SK-N-SH (cell line): ENCODE data around the gene SEZ6. TPM values are rescaled to one million over a fixed set of nuclear protein-coding genes. Genes with fewer than 3 reads are reported as not detected.

ENCODE experiments used
- CTCF ChIA-PET: fragments of 300-600, 350-600 bp; formaldehyde crosslinking; extraction: SDS; loops from one replicate; lab custom pipeline; 2021; lab: Yijun Ruan, JAX
- POLR2A ChIA-PET: fragments of 350-600 bp; sonication (Branson Sonifier 250); formaldehyde crosslinking; extraction: SDS; loops from one replicate; lab custom pipeline; 2020; ENCODE audit warnings: antibody characterized with exemption, inconsistent platforms; lab: Yijun Ruan, JAX
- DNase-seq: peaks from one replicate; pipeline ENCODE4 v3.0.0; 2012
- H2AFZ ChIP-seq: fragments of 200-600 bp; sonication (generic); 2 replicates; pipeline ENCODE4 v1.8.1; 2016; ENCODE audit warnings: antibody characterized with exemption, mild to moderate bottlenecking, low read depth
- H3F3A ChIP-seq: fragments of 200-600 bp; sonication (generic); replicated peaks from 2 replicates; pipeline ENCODE3; 2016; ENCODE audit warnings: antibody characterized with exemption, mild to moderate bottlenecking; ENCODE audit not compliant: insufficient read depth
- H3K27ac ChIP-seq, 2 experiments: fragments of 200-500 bp in 1 of 2; fragments of 200-600 bp in 1 of 2; sonication (Bioruptor generic) in 1 of 2; sonication (generic), shearing (Covaris generic) in 1 of 2; 2 replicates each; pipeline versions ENCODE4 v1.5.1 to v1.6.1; 2014 to 2016; ENCODE audit warnings: low read depth in 2 of 2, inconsistent platforms in 1 of 2, low read length in 1 of 2, mild to moderate bottlenecking in 1 of 2, mixed read lengths in 1 of 2
- H3K27me3 ChIP-seq: fragments of 200-600 bp; sonication (generic), shearing (Covaris generic); 2 replicates; pipeline ENCODE4 v1.6.1; 2016; ENCODE audit warnings: mixed run types; ENCODE audit not compliant: insufficient read depth
- H3K36me3 ChIP-seq, 2 experiments: fragments of 200-500 bp in 1 of 2; fragments of 200-600 bp in 1 of 2; sonication (Bioruptor generic) in 1 of 2; sonication (generic) in 1 of 2; replicated peaks in 1 of 2; 2 replicates each; pipeline versions ENCODE3 to v1.5.1; 2014 to 2016; ENCODE audit warnings: low read length in 1 of 2, mild to moderate bottlenecking in 1 of 2; ENCODE audit not compliant: insufficient read depth in 2 of 2, control insufficient read depth in 1 of 2
- H3K4me1 ChIP-seq, 2 experiments: fragments of 200-500 bp in 1 of 2; fragments of 200-600 bp in 1 of 2; sonication (Bioruptor generic) in 1 of 2; sonication (generic), shearing (Covaris generic) in 1 of 2; 2 replicates each; pipeline versions ENCODE4 v1.5.1 to v1.6.1; 2014 to 2016; ENCODE audit warnings: low read depth in 1 of 2, low read length in 1 of 2, mixed run types in 1 of 2; ENCODE audit not compliant: insufficient read depth in 2 of 2, control insufficient read depth in 1 of 2
- H3K4me2 ChIP-seq: fragments of 200-600 bp; sonication (generic), shearing (Covaris generic); 2 replicates; pipeline ENCODE4 v1.6.1; 2017; ENCODE audit warnings: mixed run types
- H3K4me3 ChIP-seq, 2 experiments: fragments of 200-500 bp in 1 of 2; fragments of 200-600 bp in 1 of 2; sonication (Bioruptor generic) in 1 of 2; sonication (generic), shearing (Covaris generic) in 1 of 2; 2 replicates each; pipeline versions ENCODE4 v1.5.1 to v1.8.1; 2014 to 2016; ENCODE audit warnings: low read depth in 2 of 2, inconsistent platforms in 1 of 2, low read length in 1 of 2, mild to moderate bottlenecking in 1 of 2, mixed read lengths in 1 of 2, moderate library complexity in 1 of 2
- H3K79me2 ChIP-seq: fragments of 200-600 bp; sonication (generic); 2 replicates; pipeline ENCODE4 v1.8.1; 2017; ENCODE audit warnings: mild to moderate bottlenecking; ENCODE audit not compliant: insufficient read depth
- H3K9ac ChIP-seq: fragments of 200-600 bp; sonication (generic); 2 replicates; pipeline ENCODE4 v1.6.1; 2017; ENCODE audit warnings: mixed run types
- H3K9me2 ChIP-seq: fragments of 200-600 bp; sonication (generic); 2 replicates; pipeline ENCODE4 v1.6.1; 2017; ENCODE audit warnings: mixed run types
- H3K9me3 ChIP-seq: fragments of 200-600 bp; sonication (generic); 2 replicates; pipeline ENCODE4 v1.6.1; 2017; ENCODE audit warnings: mixed run types, mild to moderate bottlenecking, moderate library complexity
- H4K20me1 ChIP-seq: fragments of 200-600 bp; sonication (generic); 2 replicates; pipeline ENCODE4 v1.6.1; 2017; ENCODE audit warnings: mild to moderate bottlenecking, mixed run types; ENCODE audit not compliant: insufficient read depth
- CHD2 ChIP-seq: fragments of 150-350 bp; IDR thresholded peaks from 2 replicates; pipeline ENCODE4 v1.6.1; 2018; ENCODE audit warnings: low read length; ENCODE audit not compliant: partially characterized antibody
- EP300 ChIP-seq, 2 experiments: IDR thresholded peaks; 2 replicates each; pipeline versions ENCODE4 v1.4.0 to v1.6.1; 2012; ENCODE audit warnings: borderline replicate concordance in 1 of 2, low read depth in 1 of 2, low read length in 1 of 2
- FOSL2 ChIP-seq: IDR thresholded peaks from 2 replicates; pipeline ENCODE4 v1.4.0; 2012; ENCODE audit warnings: low read depth, mild to moderate bottlenecking, moderate library complexity, borderline replicate concordance
- FOXM1 ChIP-seq: IDR thresholded peaks from 2 replicates; pipeline ENCODE4 v1.4.0; 2012; ENCODE audit warnings: low read depth, mild to moderate bottlenecking
- IRF3 ChIP-seq: fragments of 150-350 bp; IDR thresholded peaks from 2 replicates; pipeline ENCODE4 v1.6.1; 2016; ENCODE audit warnings: mild to moderate bottlenecking, low read depth, low read length
- JUND ChIP-seq: IDR thresholded peaks from 2 replicates; pipeline ENCODE4 v1.4.0; 2012
- MEF2A ChIP-seq: IDR thresholded peaks from 2 replicates; pipeline ENCODE4 v1.4.0; 2012; ENCODE audit warnings: low read depth, borderline replicate concordance
- MXI1 ChIP-seq: IDR thresholded peaks from 2 replicates; pipeline ENCODE4 v1.6.1; 2012; ENCODE audit warnings: mild to moderate bottlenecking, low read depth, low read length, improper control_type of control experiment
- PBX3 ChIP-seq: IDR thresholded peaks from 2 replicates; pipeline ENCODE4; 2012
- RAD21 ChIP-seq: IDR thresholded peaks from 2 replicates; pipeline ENCODE4 v1.6.1; 2012; ENCODE audit warnings: mild to moderate bottlenecking, low read length
- SMC3 ChIP-seq: IDR thresholded peaks from 2 replicates; pipeline ENCODE4 v1.6.1; 2012; ENCODE audit warnings: low read depth, low read length, improper control_type of control experiment
- TAF1 ChIP-seq: IDR thresholded peaks from 2 replicates; pipeline ENCODE4 v1.6.1; 2012; ENCODE audit warnings: low read depth, mild to moderate bottlenecking, low read length, moderate library complexity, borderline replicate concordance
- USF1 ChIP-seq: IDR thresholded peaks from 2 replicates; pipeline ENCODE4 v1.4.0; 2012; ENCODE audit warnings: low read depth, borderline replicate concordance
- USF2 ChIP-seq: fragments of 150-350 bp; IDR thresholded peaks from 2 replicates; pipeline ENCODE4 v1.6.1; 2017; ENCODE audit warnings: antibody characterized with exemption, low read length, low read depth, borderline replicate concordance
- YY1 ChIP-seq: IDR thresholded peaks from 2 replicates; pipeline ENCODE4 v1.4.0; 2012; ENCODE audit warnings: low read depth, mild to moderate bottlenecking
- WGBS: methylation state at CpG from one replicate; pipeline ENCODE4 v1.1.6; 2017; ENCODE audit warnings: low lambda C conversion rate; 5-methylcytosine and 5-hydroxymethylcytosine counted together
- polyA plus RNA-seq, 3 experiments: library from polyadenylated mRNA; depleted of rRNA; stranded (reverse); fragments of >200 nt; gene quantifications; 2 replicates each; pipeline ENCODE4 v1.2.3, GENCODE V29; 2012

SEZ6 gene
- polyA plus RNA-seq, 1 of the 3 experiments (the other 2 are of a cell fraction): 0.12 TPM

GRCh38 chr17:29031488-29031887 lies 25.7 kb upstream of the SEZ6 start:
- H3K4me1 ChIP-seq: no peaks in the 10 kb centered on the region
- H4K20me1 ChIP-seq: no peaks in the 10 kb centered on the region
- ChIA-PET POLR2A (no interaction called here), CTCF (interaction anchor here (0.9 to 1.5 kb wide), 4 partner anchors 14 to 541 kb away, joined by 3 to 4 read pairs (median 3); no protein-coding TSS in a partner anchor)
- peaks cover 10% of the 10 kb centered on the region; the same call in 1 of the 2 replicates for H3K9me3 ChIP-seq
- WGBS: 61% methylated on average over 5 of the region's 5 CpGs
- no peaks in the 10 kb centered on the region for H3K9me2 ChIP-seq
- no peak overlapping the region for H3K9ac ChIP-seq
- TF ChIP-seq MXI1 (no peak), TAF1 (no peak), MEF2A (no peak), EP300 (IDR thresholded peaks at IDR 0.05; ENCODE audit: borderline replicate concordance in 1 of 2, low read depth in 1 of 2, low read length in 1 of 2) (no peak), USF1 (no peak), SMC3 (no peak), CHD2 (no peak), PBX3 (no peak), YY1 (no peak), IRF3 (no peak), USF2 (no peak), FOXM1 (no peak), FOSL2 (no peak), JUND (no peak), RAD21 (no peak)
- H3K4me2 ChIP-seq: no peak overlapping the region
- H3K36me3 ChIP-seq: no peaks in the 10 kb centered on the region
- no peak overlapping the region for H3K27ac ChIP-seq
- no peak overlapping the region for H3K4me3 ChIP-seq
- no peak for DNase-seq
- H3F3A ChIP-seq: no peaks in the 10 kb centered on the region
- H2AFZ ChIP-seq: no peak overlapping the region
- H3K79me2 ChIP-seq: no peaks in the 10 kb centered on the region
- H3K27me3 ChIP-seq: peaks cover 33% of the 10 kb centered on the region; the same call in 1 of the 2 replicates
